NB4 (cell line): ENCODE results near the gene ARHGAP22.

Source experiments
- CTCF ChIP-seq: IDR thresholded peaks from one replicate; pipeline ENCODE4 v1.5.1; 2012; ENCODE audit warnings: low read depth, low read length
- MAX ChIP-seq: IDR thresholded peaks from 2 replicates; pipeline ENCODE4 v1.6.1; 2011; ENCODE audit warnings: low read depth, low read length
- MYC ChIP-seq: IDR thresholded peaks from 2 replicates; pipeline ENCODE4 v1.6.1; 2011; ENCODE audit warnings: low read depth, low read length
- POLR2A ChIP-seq: IDR thresholded peaks from 2 replicates; pipeline ENCODE4 v1.6.1; 2011; ENCODE audit warnings: mild to moderate bottlenecking; ENCODE audit not compliant: insufficient read length; ENCODE audit errors: extremely low read depth

GRCh38 chr10:48607356-48608278, 2.7 kb upstream of the ARHGAP22 start:
- no peak for TF ChIP-seq MYC
- TF ChIP-seq CTCF: no peak
- no peak for TF ChIP-seq POLR2A
- no peak for TF ChIP-seq MAX
